HL-60/S4 (cell line): Measurements from ENCODE around the gene RYR1.
"Not testable (repeated sequence)": the region's sequence is repeated elsewhere in the genome, so short reads cannot be mapped to it uniquely, and the experiment has no call there.

Experiments used
- in situ Hi-C: fragments of 300-500 bp; cut with MboI; formaldehyde crosslinking; loops from 2 replicates; pipeline ENCODE4 v1.14.3; 2022; ENCODE audit warnings: low sequenced_read_pairs

RYR1 gene

GRCh38 chr19:38531515-38531914 lies 98.0 kb downstream of the RYR1 start:
- in situ Hi-C loops = loop anchor here (25.0 kb wide), 1 partner anchor 406 kb away; the partner anchor contains the start of genes MRPS12 and SARS2

GRCh38 chr19:38532939-38533338 lies 99.4 kb downstream of the RYR1 start:
- in situ Hi-C loops = loop anchor here (25.0 kb wide), 1 partner anchor 404 kb away; the partner anchor contains the start of genes MRPS12 and SARS2

GRCh38 chr19:38534574-38534973 lies 101.1 kb downstream of the RYR1 start:
- in situ Hi-C loops = loop anchor here (25.0 kb wide), 1 partner anchor 403 kb away; the partner anchor contains the start of genes MRPS12 and SARS2

- in situ Hi-C loops = loop anchor here (25.0 kb wide), 1 partner anchor 402 kb away; the partner anchor contains the start of genes MRPS12 and SARS2
These were observed 101.7 kb downstream of the RYR1 start for GRCh38 chr19:38535212-38535611.

- in situ Hi-C loops = loop anchor here (25.0 kb wide), 1 partner anchor 400 kb away; the partner anchor contains the start of genes MRPS12 and SARS2
These were observed 103.8 kb downstream of the RYR1 start for GRCh38 chr19:38537071-38537936.

- in situ Hi-C loops = loop anchor here (25.0 kb wide), 1 partner anchor 399 kb away; the partner anchor contains the start of genes MRPS12 and SARS2
These were observed 104.9 kb downstream of the RYR1 start for GRCh38 chr19:38538386-38538785.

GRCh38 chr19:38538793-38539528 lies 105.5 kb downstream of the RYR1 start:
- in situ Hi-C loops = loop anchor here (25.0 kb wide), 1 partner anchor 398 kb away; the partner anchor contains the start of genes MRPS12 and SARS2

GRCh38 chr19:38539751-38540150 lies 106.3 kb downstream of the RYR1 start:
- in situ Hi-C loops = loop anchor here (25.0 kb wide), 1 partner anchor 398 kb away; the partner anchor contains the start of genes MRPS12 and SARS2

- in situ Hi-C loops = loop anchor here (25.0 kb wide), 1 partner anchor 395 kb away; the partner anchor contains the start of genes MRPS12 and SARS2
These were observed 108.5 kb downstream of the RYR1 start for GRCh38 chr19:38542040-38542439.

GRCh38 chr19:38543286-38543806 lies 109.9 kb downstream of the RYR1 start:
- in situ Hi-C loops = loop anchor here (25.0 kb wide), 1 partner anchor 394 kb away; the partner anchor contains the start of genes MRPS12 and SARS2

GRCh38 chr19:38543807-38544568 lies 110.5 kb downstream of the RYR1 start:
- in situ Hi-C loops = loop anchor here (25.0 kb wide), 1 partner anchor 393 kb away; the partner anchor contains the start of genes MRPS12 and SARS2

- in situ Hi-C loops = loop anchor here (25.0 kb wide), 1 partner anchor 393 kb away; the partner anchor contains the start of genes MRPS12 and SARS2
These were observed 111.3 kb downstream of the RYR1 start for GRCh38 chr19:38544569-38545315.

GRCh38 chr19:38545596-38545995 lies 112.1 kb downstream of the RYR1 start:
- in situ Hi-C loops = loop anchor here (25.0 kb wide), 1 partner anchor 392 kb away; the partner anchor contains the start of genes MRPS12 and SARS2

GRCh38 chr19:38547421-38547820 lies 113.9 kb downstream of the RYR1 start:
- in situ Hi-C loops = loop anchor here (25.0 kb wide), 1 partner anchor 390 kb away; the partner anchor contains the start of genes MRPS12 and SARS2

GRCh38 chr19:38549061-38549460 lies 115.6 kb downstream of the RYR1 start:
- in situ Hi-C loops = loop anchor here (25.0 kb wide), 1 partner anchor 388 kb away; the partner anchor contains the start of genes MRPS12 and SARS2

GRCh38 chr19:38549942-38550341 lies 116.5 kb downstream of the RYR1 start:
- in situ Hi-C loops = loop anchor here (25.0 kb wide), 1 partner anchor 387 kb away; the partner anchor contains the start of genes MRPS12 and SARS2

- in situ Hi-C loops = no loop called here
These were observed 116.9 kb downstream of the RYR1 start for GRCh38 chr19:38550376-38550775.

GRCh38 chr19:38551450-38551813 lies 117.9 kb downstream of the RYR1 start:
- in situ Hi-C loops = no loop called here

- in situ Hi-C loops = not testable (repeated sequence)
These were observed 119.7 kb downstream of the RYR1 start for GRCh38 chr19:38553239-38553638.
